A673 (cell line): ENCODE measurements around the gene ZNF584. TPM values are rescaled to one million over a fixed set of nuclear protein-coding genes. Genes with fewer than 3 reads are reported as not detected.

ENCODE experiments used
- BruUV-seq: library from RNA; stranded (reverse); fragments of 400-500 nt; replicated peaks from 2 replicates; lab custom pipeline; 2021; lab: Mats Ljungman, UMichigan
- CTCF ChIA-PET: fragments of 300-600 bp; sonication (Branson Sonifier 250); formaldehyde crosslinking; loops from one replicate; lab custom pipeline; 2022; ENCODE audit warnings: antibody characterized with exemption; lab: Charles Lee
- POLR2A ChIA-PET: fragments of 300-600 bp; sonication (Branson Sonifier 250); formaldehyde crosslinking; loops from one replicate; lab custom pipeline; 2022; ENCODE audit warnings: antibody characterized with exemption; ENCODE audit not compliant: low non-redundant PET; lab: Charles Lee
- DNase-seq: peaks from one replicate; pipeline ENCODE4 v3.0.0-alpha.2; 2015; ENCODE audit warnings: low spot score
- H3K27ac ChIP-seq: fragments of 200-600 bp; sonication (generic); 2 replicates; pipeline ENCODE4 v1.5.1; 2016; ENCODE audit warnings: mixed run types, low read depth, mild to moderate bottlenecking, mixed read lengths, antibody characterized with exemption, low read length; ENCODE audit not compliant: poor library complexity, severe bottlenecking
- H3K27me3 ChIP-seq: fragments of 200-600 bp; sonication (generic); replicated peaks from 2 replicates; pipeline ENCODE4 v1.6.1; 2017; ENCODE audit warnings: mixed run types, low read depth, mild to moderate bottlenecking, mixed read lengths, antibody characterized with exemption, low read length; ENCODE audit not compliant: insufficient read depth, poor library complexity
- H3K36me3 ChIP-seq: fragments of 200-600 bp; sonication (generic); 2 replicates; pipeline ENCODE4 v1.6.1; 2016; ENCODE audit warnings: mixed run types, mild to moderate bottlenecking, mixed read lengths, antibody characterized with exemption, low read length; ENCODE audit not compliant: insufficient read depth, poor library complexity, severe bottlenecking
- H3K4me1 ChIP-seq: fragments of 200-600 bp; sonication (generic); 2 replicates; pipeline ENCODE4 v1.6.1; 2017; ENCODE audit warnings: mixed run types, mild to moderate bottlenecking, mixed read lengths, antibody characterized with exemption, low read length; ENCODE audit not compliant: insufficient read depth, poor library complexity, severe bottlenecking
- H3K4me3 ChIP-seq: fragments of 200-600 bp; sonication (generic); 2 replicates; pipeline ENCODE4 v1.5.1; 2016; ENCODE audit warnings: low read depth, mixed run types, mild to moderate bottlenecking, mixed read lengths, low read length; ENCODE audit not compliant: poor library complexity, severe bottlenecking
- H3K9me3 ChIP-seq: fragments of 200-600 bp; sonication (generic); 2 replicates; pipeline ENCODE4 v1.6.1; 2016; ENCODE audit warnings: mixed run types, low read depth, mild to moderate bottlenecking, mixed read lengths, antibody characterized with exemption, low read length; ENCODE audit not compliant: poor library complexity, severe bottlenecking
- CTCF ChIP-seq: fragments of 300-800, 200-600 bp; sonication (generic); conservative IDR thresholded peaks from 2 replicates; pipeline ENCODE4 v1.5.1; 2017; ENCODE audit warnings: low read depth, mild to moderate bottlenecking, antibody characterized with exemption, low read length, moderate library complexity, mixed read lengths
- EZH2 ChIP-seq: fragments of 200-600 bp; sonication (generic); IDR thresholded peaks from 2 replicates; pipeline ENCODE4 v1.6.1; 2017; ENCODE audit warnings: borderline replicate concordance, low read depth, mild to moderate bottlenecking, mixed read lengths, antibody characterized with exemption, low read length; ENCODE audit not compliant: poor library complexity, severe bottlenecking
- intact Hi-C: fragments of 100-400 bp; cut with micrococcal nuclease; formaldehyde crosslinking; loops from one replicate; pipeline ENCODE4 v1.10.0; 2022; ENCODE audit not compliant: unreplicated experiment
- total RNA-seq: library from RNA; stranded (reverse); gene quantifications from 2 replicates; pipeline ENCODE4 v1.2.3, GENCODE V29; 2021

ZNF584 gene
- total RNA-seq, 1 experiment from 2014 or later, result 20.9 TPM

- no peaks in the 10 kb centered on the region for H3K9me3 ChIP-seq
- H3K4me3 ChIP-seq, result no peak overlapping the region
- no peak for TF ChIP-seq CTCF
- no peak for TF ChIP-seq EZH2
- no peak for DNase-seq
- H3K36me3 ChIP-seq, result no peaks in the 10 kb centered on the region
- ChIA-PET POLR2A (no interaction called here), CTCF (no interaction called here)
- H3K27me3 ChIP-seq, result no peaks in the 10 kb centered on the region
- H3K27ac ChIP-seq, result no peak overlapping the region
- no TSS peak for BruUV-seq
- H3K4me1 ChIP-seq, result no peaks in the 10 kb centered on the region
- intact Hi-C loops, result no loop called here
Measured at GRCh38 chr19:58455306-58455705, 46.9 kb downstream of the ZNF584 start.

- CTCF ChIA-PET, result no interaction called here
Measured at GRCh38 chr19:58456111-58456510, 47.7 kb downstream of the ZNF584 start.

GRCh38 chr19:58460039-58460438 is 51.6 kb downstream of the ZNF584 start:
- TF ChIP-seq EZH2, result no peak
- no peak for TF ChIP-seq CTCF
- intact Hi-C loops, result no loop called here
- POLR2A ChIA-PET, result interaction anchor here (0.9 kb wide), 1 partner anchor 9 kb away, joined by 3 read pairs; no protein-coding TSS in a partner anchor

More at GRCh38 chr19:58456111-58456510, 47.7 kb downstream of the ZNF584 start:
- intact Hi-C loops, result no loop called here
- H3K27ac ChIP-seq, result no peak overlapping the region
- no peak overlapping the region for H3K4me3 ChIP-seq
- no peaks in the 10 kb centered on the region for H3K4me1 ChIP-seq
- H3K36me3 ChIP-seq, result no peaks in the 10 kb centered on the region
- H3K9me3 ChIP-seq, result no peaks in the 10 kb centered on the region
- no peak for DNase-seq
- POLR2A ChIA-PET, result no interaction called here
- H3K27me3 ChIP-seq, result no peaks in the 10 kb centered on the region
- no TSS peak for BruUV-seq
- no peak for TF ChIP-seq CTCF
- TF ChIP-seq EZH2, result no peak

More at GRCh38 chr19:58460039-58460438, 51.6 kb downstream of the ZNF584 start:
- Histone ChIP-seq H3K4me3 (no peak overlapping the region), H3K36me3 (no peaks in the 10 kb centered on the region), H3K27me3 (no peaks in the 10 kb centered on the region), H3K27ac (no peak overlapping the region), H3K4me1 (no peaks in the 10 kb centered on the region), H3K9me3 (no peaks in the 10 kb centered on the region)
- BruUV-seq, result TSS peak; percentile 16
- DNase-seq, result no peak
- CTCF ChIA-PET, result no interaction called here
